Endothelial cell (in vitro differentiated cells): ENCODE measurements around the gene BRD3. TPM values are rescaled to one million over a fixed set of nuclear protein-coding genes. Genes with fewer than 3 reads are reported as not detected.

ENCODE experiments used
- DNase-seq: peaks from one replicate; pipeline ENCODE4 v3.0.0; 2021; ENCODE audit warnings: low spot score
- H3K27ac Mint-ChIP-seq: one replicate; pipeline ENCODE4 v1.8.0; 2021; ENCODE audit warnings: mixed read lengths, inconsistent platforms; ENCODE audit not compliant: unreplicated experiment
- H3K27me3 Mint-ChIP-seq: one replicate; pipeline ENCODE4 v1.8.0; 2021; ENCODE audit warnings: mild to moderate bottlenecking, moderate library complexity, mixed read lengths, inconsistent platforms; ENCODE audit not compliant: unreplicated experiment
- H3K36me3 Mint-ChIP-seq: one replicate; pipeline ENCODE4 v1.8.0; 2021; ENCODE audit warnings: mild to moderate bottlenecking, low read depth, mixed read lengths, inconsistent platforms; ENCODE audit not compliant: unreplicated experiment
- H3K4me1 Mint-ChIP-seq: one replicate; pipeline ENCODE4 v1.8.0; 2021; ENCODE audit warnings: mild to moderate bottlenecking, mixed read lengths, inconsistent platforms; ENCODE audit not compliant: unreplicated experiment
- H3K4me3 Mint-ChIP-seq: one replicate; pipeline ENCODE4 v1.8.0; 2021; ENCODE audit warnings: mild to moderate bottlenecking, mixed read lengths, inconsistent platforms; ENCODE audit not compliant: unreplicated experiment
- H3K9me3 Mint-ChIP-seq: one replicate; pipeline ENCODE4 v1.8.0; 2021; ENCODE audit warnings: mixed read lengths, inconsistent platforms; ENCODE audit not compliant: unreplicated experiment
- total RNA-seq: library from RNA; stranded (reverse); fragmentation: NEBNext Ultra II Directional; extraction: Animal tissue kit (Norgen Biotek cat#: 25700); gene quantifications from one replicate; pipeline ENCODE4 v1.2.1, GENCODE V29; 2021; ENCODE audit not compliant: unreplicated experiment
- TF ChIP-seq, protein P1 (sequence below): fragments of 200-600 bp; sonication (generic); IDR thresholded peaks from one replicate; pipeline ENCODE4 v1.5.0; 2021; ENCODE audit warnings: antibody characterized with exemption; ENCODE audit not compliant: unreplicated experiment

BRD3 gene
- total RNA-seq, 1 donor from 2014 or later: 56.2 TPM

DNA sequence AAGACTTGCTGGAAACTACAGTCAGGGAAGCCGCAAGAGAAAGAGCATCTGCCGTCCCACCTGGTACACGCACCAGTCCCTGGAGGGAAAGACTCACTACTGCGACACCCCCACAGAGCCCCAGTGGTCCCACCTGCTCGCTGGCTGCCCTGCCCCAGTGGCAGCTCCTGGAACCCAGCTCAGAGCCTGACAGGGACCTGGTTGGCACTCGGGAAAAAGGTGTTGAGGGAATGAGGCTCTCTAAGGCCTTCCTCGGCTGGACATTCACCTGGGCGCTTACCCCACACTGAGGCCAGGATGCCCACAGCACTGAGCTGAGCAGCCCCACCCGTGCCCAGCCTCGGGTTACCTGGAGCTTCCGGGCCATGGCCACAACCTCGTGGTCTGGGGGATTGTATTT is 22.9 kb downstream of the BRD3 start:
- TF ChIP-seq, protein P1, sequence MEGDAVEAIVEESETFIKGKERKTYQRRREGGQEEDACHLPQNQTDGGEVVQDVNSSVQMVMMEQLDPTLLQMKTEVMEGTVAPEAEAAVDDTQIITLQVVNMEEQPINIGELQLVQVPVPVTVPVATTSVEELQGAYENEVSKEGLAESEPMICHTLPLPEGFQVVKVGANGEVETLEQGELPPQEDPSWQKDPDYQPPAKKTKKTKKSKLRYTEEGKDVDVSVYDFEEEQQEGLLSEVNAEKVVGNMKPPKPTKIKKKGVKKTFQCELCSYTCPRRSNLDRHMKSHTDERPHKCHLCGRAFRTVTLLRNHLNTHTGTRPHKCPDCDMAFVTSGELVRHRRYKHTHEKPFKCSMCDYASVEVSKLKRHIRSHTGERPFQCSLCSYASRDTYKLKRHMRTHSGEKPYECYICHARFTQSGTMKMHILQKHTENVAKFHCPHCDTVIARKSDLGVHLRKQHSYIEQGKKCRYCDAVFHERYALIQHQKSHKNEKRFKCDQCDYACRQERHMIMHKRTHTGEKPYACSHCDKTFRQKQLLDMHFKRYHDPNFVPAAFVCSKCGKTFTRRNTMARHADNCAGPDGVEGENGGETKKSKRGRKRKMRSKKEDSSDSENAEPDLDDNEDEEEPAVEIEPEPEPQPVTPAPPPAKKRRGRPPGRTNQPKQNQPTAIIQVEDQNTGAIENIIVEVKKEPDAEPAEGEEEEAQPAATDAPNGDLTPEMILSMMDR: no peak
- DNase-seq: no peak
- Mint-ChIP-seq H3K27me3 (peaks cover 6% of the 10 kb centered on the region), H3K9me3 (no peaks in the 10 kb centered on the region), H3K36me3 (peaks cover 34% of the 10 kb centered on the region), H3K4me3 (no peak overlapping the region), H3K27ac (no peak overlapping the region), H3K4me1 (no peaks in the 10 kb centered on the region)

DNA sequence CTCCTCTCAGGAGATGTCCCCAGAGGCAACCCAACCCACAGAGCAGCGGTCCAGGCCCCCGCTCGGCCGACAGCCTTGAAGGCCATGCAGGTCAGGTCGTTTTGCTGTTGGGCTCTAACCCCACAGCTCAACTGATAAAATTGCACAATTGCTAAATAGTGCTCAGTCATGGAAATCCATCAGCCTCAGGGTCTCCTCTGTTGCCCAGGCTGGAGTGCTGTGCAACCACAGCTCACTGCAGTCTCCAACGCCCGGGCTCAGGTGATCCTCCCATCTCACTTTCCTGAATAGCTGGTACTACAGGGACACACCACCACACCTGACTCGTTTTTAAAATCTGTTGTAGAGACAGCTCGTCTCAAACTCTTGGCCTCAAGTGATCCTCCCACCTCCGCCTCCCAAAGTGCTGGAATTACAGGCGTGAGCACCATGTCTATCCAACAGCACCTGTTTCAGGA is 24.3 kb downstream of the BRD3 start:
- no peaks in the 10 kb centered on the region for H3K4me1 Mint-ChIP-seq
- no peak for DNase-seq
- TF ChIP-seq, protein P1: no peak
- no peaks in the 10 kb centered on the region for H3K9me3 Mint-ChIP-seq
- peaks cover 48% of the 10 kb centered on the region for H3K36me3 Mint-ChIP-seq
- peaks cover 9% of the 10 kb centered on the region for H3K27me3 Mint-ChIP-seq
- H3K4me3 Mint-ChIP-seq: peak overlapping the region; percentile 21
- no peak overlapping the region for H3K27ac Mint-ChIP-seq

DNA sequence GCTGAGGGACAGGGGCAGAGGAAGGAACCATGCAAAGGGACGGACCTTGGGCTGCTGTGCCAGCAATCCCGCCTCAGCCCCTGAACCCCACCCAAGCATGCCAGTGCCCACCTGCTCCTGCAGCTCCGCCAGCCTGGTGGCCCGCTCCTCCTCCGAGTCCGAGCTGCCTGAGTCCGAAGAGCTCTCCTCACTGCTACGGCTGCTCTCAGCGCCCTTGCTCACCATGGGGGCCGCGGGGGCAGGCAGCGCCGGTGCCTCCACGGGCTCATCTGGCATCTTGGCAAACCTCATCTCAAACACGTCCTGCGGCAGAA is 26.2 kb downstream of the BRD3 start:
- peaks cover 9% of the 10 kb centered on the region for H3K27me3 Mint-ChIP-seq
- TF ChIP-seq, protein P1: no peak
- DNase-seq: no peak
- H3K36me3 Mint-ChIP-seq: peaks cover 43% of the 10 kb centered on the region
- no peaks in the 10 kb centered on the region for H3K9me3 Mint-ChIP-seq
- no peak overlapping the region for H3K4me3 Mint-ChIP-seq
- no peaks in the 10 kb centered on the region for H3K4me1 Mint-ChIP-seq
- no peak overlapping the region for H3K27ac Mint-ChIP-seq

DNA sequence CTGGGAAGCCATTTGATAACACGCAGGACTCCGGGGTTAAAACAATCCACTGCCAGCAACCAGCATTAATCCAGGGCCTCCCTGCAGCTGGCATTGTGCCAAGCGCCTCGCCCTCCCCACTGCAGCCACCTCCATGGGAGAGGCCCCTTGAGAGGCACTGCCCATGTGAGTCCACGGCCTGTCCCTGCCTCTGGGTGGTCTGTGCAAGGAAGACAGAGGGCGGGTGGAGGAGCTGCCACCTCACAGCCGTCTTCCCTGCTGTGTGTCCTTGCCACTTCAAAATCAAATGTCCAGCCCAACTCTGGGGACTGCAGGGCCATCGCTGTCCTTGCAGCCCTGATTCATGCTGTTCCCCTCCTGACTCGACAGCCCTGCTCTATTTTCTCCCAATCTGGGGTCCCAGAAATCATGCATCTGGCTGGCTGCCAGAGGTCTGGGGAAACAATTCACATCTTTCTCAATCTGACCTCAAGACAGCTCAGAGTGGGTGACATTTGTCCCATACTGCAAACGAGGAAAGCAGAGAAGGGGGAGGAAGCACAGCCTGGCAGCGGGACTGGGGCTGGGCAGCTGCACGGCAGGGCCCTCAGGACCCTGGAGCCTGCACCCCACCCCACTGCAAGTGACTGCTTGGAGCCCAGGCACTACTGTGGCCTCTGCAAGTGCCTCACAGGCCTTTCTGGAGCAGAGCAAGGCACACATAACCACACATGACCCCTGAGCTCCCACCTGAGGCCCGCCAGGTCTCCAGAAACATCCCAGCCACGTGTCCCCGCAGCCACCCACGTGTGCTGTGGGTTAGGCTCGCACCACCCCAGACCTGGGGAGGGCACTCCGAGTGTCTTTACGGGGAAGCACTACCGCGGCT is 26.8 kb downstream of the BRD3 start:
- Mint-ChIP-seq H3K4me1 (no peaks in the 10 kb centered on the region), H3K4me3 (no peak overlapping the region), H3K9me3 (no peaks in the 10 kb centered on the region), H3K27me3 (peaks cover 7% of the 10 kb centered on the region), H3K27ac (no peak overlapping the region), H3K36me3 (peaks cover 46% of the 10 kb centered on the region)
- TF ChIP-seq, protein P1: no peak
- DNase-seq: no peak

DNA sequence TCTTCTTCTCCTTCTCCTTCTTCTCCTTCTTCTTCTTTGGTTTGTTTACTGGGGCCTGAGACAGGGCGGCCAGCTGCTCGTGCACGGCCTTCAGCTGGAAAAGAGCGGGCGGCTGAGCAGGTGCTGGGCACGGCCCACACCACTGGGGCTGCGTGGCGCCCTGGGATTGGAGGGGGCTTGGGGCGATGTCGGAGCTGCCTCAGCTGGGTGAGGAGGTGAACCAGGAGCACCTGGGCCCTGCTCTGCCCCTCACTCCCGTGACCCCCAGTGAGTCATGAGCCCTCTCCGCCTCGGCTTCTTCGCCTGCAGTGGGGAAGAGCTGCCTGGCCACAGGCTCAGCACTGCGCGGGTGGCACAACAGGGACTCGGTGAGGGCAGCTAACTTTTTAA is 27.7 kb downstream of the BRD3 start:
- H3K27ac Mint-ChIP-seq: no peak overlapping the region
- no peaks in the 10 kb centered on the region for H3K9me3 Mint-ChIP-seq
- no peak for DNase-seq
- H3K27me3 Mint-ChIP-seq: peaks cover 7% of the 10 kb centered on the region
- no peak overlapping the region for H3K4me3 Mint-ChIP-seq
- H3K36me3 Mint-ChIP-seq: peaks cover 46% of the 10 kb centered on the region
- no peaks in the 10 kb centered on the region for H3K4me1 Mint-ChIP-seq
- TF ChIP-seq, protein P1: no peak
